Panc1 (cell line): Measurements from ENCODE around the gene TLCD3A. TPM values are rescaled to one million over a fixed set of nuclear protein-coding genes. Genes with fewer than 3 reads are reported as not detected.
"Not testable (repeated sequence)": the region's sequence is repeated elsewhere in the genome, so short reads cannot be mapped to it uniquely, and the experiment has no call there.

Experiments used
- ATAC-seq: fragments of 200-7000 bp; cut with Tn5 transposase; 2 replicates; pipeline ENCODE4 v1.9.1; 2020; ENCODE audit warnings: mild to moderate bottlenecking, moderate library complexity
- BruUV-seq: library from RNA; stranded (reverse); fragments of 400-500 nt; replicated peaks from 2 replicates; lab custom pipeline; 2021; lab: Mats Ljungman, UMichigan
- CTCF ChIA-PET: fragments of 300-600 bp; sonication (Branson Sonifier 250); formaldehyde crosslinking; loops from one replicate; lab custom pipeline; 2022; ENCODE audit warnings: antibody characterized with exemption; lab: Charles Lee
- POLR2A ChIA-PET: fragments of 300-600 bp; sonication (Branson Sonifier 250); formaldehyde crosslinking; loops from one replicate; lab custom pipeline; 2022; ENCODE audit warnings: antibody characterized with exemption; lab: Charles Lee
- DNase-seq: peaks from one replicate; pipeline ENCODE4 v3.0.0-alpha.2; 2010; ENCODE audit warnings: low read depth, low spot score
- H3K27ac ChIP-seq: 2 replicates; pipeline ENCODE4 v1.5.1; 2011; ENCODE audit warnings: mild to moderate bottlenecking, low read length, inconsistent platforms
- H3K27me3 ChIP-seq: fragments of 200-500 bp; sonication (Bioruptor generic); 2 replicates; pipeline ENCODE4 v1.6.0; 2014; ENCODE audit warnings: low read length, inconsistent platforms; ENCODE audit not compliant: control insufficient read depth, insufficient read depth
- H3K36me3 ChIP-seq: fragments of 200-500 bp; sonication (Bioruptor generic); 2 replicates; pipeline ENCODE4 v1.5.1; 2014; ENCODE audit warnings: inconsistent platforms, mild to moderate bottlenecking, low read length, moderate library complexity; ENCODE audit not compliant: control insufficient read depth, insufficient read depth
- H3K4me1 ChIP-seq: 2 replicates; pipeline ENCODE4 v1.5.1; 2011; ENCODE audit warnings: inconsistent platforms, mild to moderate bottlenecking, low read length, moderate library complexity; ENCODE audit not compliant: control insufficient read depth, insufficient read depth
- H3K4me3 ChIP-seq, 2 experiments: 2 replicates each; pipeline ENCODE4 v1.5.1; 2011 to 2012; ENCODE audit warnings: low read depth in 2 of 2, low read length in 2 of 2, mild to moderate bottlenecking in 2 of 2, inconsistent platforms in 1 of 2, moderate library complexity in 1 of 2
- H3K9me3 ChIP-seq: fragments of 200-500 bp; sonication (Bioruptor generic); 2 replicates; pipeline ENCODE4 v1.5.1; 2014; ENCODE audit warnings: low read depth, mild to moderate bottlenecking, inconsistent platforms, low read length, moderate library complexity; ENCODE audit not compliant: control insufficient read depth, insufficient read depth
- POLR2AphosphoS5 ChIP-seq: IDR thresholded peaks from 2 replicates; pipeline ENCODE4 v1.6.1; 2012; ENCODE audit warnings: mild to moderate bottlenecking, low read depth, low read length, moderate library complexity
- SIN3A ChIP-seq: IDR thresholded peaks from 2 replicates; pipeline ENCODE4 v1.6.1; 2012; ENCODE audit warnings: low read depth, mild to moderate bottlenecking, low read length, moderate library complexity, borderline replicate concordance; ENCODE audit not compliant: insufficient read depth
- TCF7L2 ChIP-seq: IDR thresholded peaks from 2 replicates; pipeline ENCODE4 v1.6.1; 2011; ENCODE audit warnings: mild to moderate bottlenecking, low read depth, low read length, inconsistent platforms
- in situ Hi-C: cut with HindIII; loops from 2 replicates; pipeline ENCODE4 v1.10.0; 2016; ENCODE audit warnings: low sequenced_read_pairs, low pct_unique_long_range_greater_than_20kb
- intact Hi-C: fragments of 100-400 bp; cut with micrococcal nuclease; formaldehyde crosslinking; loops from one replicate; pipeline ENCODE4 v1.10.0; 2022; ENCODE audit not compliant: unreplicated experiment
- total RNA-seq: library from RNA; stranded (reverse); gene quantifications from one replicate; pipeline ENCODE4 v1.2.1, GENCODE V29; 2021; ENCODE audit not compliant: unreplicated experiment
- TF ChIP-seq, protein P1 (sequence below), 2 experiments: IDR thresholded peaks; 2 replicates each; pipeline ENCODE4 v1.6.1; 2011 to 2012; ENCODE audit warnings: low read depth in 2 of 2, control low read depth in 1 of 2, low read length in 1 of 2, mild to moderate bottlenecking in 1 of 2, moderate library complexity in 1 of 2; ENCODE audit not compliant: insufficient read depth in 1 of 2
- TF ChIP-seq, protein P2 (sequence below): fragments of 450-650 bp; IDR thresholded peaks from 2 replicates; pipeline ENCODE4 v1.5.1; 2017; ENCODE audit warnings: mild to moderate bottlenecking

Gene TLCD3A
- total RNA-seq, 1 experiment from 2014 or later = 30.4 TPM

DNA sequence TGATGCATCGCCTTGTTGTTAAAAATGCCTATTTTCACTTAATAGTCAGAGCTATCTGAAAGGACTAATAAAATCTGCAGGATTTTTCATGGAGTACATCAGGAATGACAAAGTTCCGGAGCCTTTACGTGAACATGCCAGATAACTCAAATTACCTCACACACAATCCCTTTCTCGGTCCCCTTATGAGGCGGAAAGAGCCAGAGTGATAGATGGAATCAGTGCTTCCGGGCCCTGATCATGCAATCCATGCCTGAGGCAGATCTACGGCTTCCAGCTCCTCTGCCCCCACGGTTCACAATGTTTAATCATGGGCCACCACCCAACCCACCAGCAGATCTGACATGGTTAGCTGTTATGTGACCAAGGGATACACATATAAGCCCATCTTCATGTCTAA lies 34.7 kb upstream of the TLCD3A start:
- Histone ChIP-seq H3K9me3 (no peaks in the 10 kb centered on the region), H3K36me3 (peaks cover 5% of the 10 kb centered on the region; the same call in 1 of the 2 replicates), H3K4me3 (no peak overlapping the region), H3K4me1 (peaks cover 12% of the 10 kb centered on the region; the same call in 1 of the 2 replicates), H3K27me3 (no peaks in the 10 kb centered on the region), H3K27ac (no peak overlapping the region)
- DNase-seq (no peak), ATAC-seq (no peak)
- in situ Hi-C loops (loop anchor here (10.0 kb wide), 1 partner anchor 133 kb away; no protein-coding TSS in a partner anchor), intact Hi-C loops (no loop called here)
- TF ChIP-seq SIN3A = no peak
- TF ChIP-seq, protein P1, sequence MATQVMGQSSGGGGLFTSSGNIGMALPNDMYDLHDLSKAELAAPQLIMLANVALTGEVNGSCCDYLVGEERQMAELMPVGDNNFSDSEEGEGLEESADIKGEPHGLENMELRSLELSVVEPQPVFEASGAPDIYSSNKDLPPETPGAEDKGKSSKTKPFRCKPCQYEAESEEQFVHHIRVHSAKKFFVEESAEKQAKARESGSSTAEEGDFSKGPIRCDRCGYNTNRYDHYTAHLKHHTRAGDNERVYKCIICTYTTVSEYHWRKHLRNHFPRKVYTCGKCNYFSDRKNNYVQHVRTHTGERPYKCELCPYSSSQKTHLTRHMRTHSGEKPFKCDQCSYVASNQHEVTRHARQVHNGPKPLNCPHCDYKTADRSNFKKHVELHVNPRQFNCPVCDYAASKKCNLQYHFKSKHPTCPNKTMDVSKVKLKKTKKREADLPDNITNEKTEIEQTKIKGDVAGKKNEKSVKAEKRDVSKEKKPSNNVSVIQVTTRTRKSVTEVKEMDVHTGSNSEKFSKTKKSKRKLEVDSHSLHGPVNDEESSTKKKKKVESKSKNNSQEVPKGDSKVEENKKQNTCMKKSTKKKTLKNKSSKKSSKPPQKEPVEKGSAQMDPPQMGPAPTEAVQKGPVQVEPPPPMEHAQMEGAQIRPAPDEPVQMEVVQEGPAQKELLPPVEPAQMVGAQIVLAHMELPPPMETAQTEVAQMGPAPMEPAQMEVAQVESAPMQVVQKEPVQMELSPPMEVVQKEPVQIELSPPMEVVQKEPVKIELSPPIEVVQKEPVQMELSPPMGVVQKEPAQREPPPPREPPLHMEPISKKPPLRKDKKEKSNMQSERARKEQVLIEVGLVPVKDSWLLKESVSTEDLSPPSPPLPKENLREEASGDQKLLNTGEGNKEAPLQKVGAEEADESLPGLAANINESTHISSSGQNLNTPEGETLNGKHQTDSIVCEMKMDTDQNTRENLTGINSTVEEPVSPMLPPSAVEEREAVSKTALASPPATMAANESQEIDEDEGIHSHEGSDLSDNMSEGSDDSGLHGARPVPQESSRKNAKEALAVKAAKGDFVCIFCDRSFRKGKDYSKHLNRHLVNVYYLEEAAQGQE (IDR thresholded peaks at IDR 0.05; ENCODE audit: insufficient read depth in 1 of 2, low read depth in 2 of 2, low read length in 1 of 2) = no peak
- TF ChIP-seq POLR2AphosphoS5 = no peak
- TF ChIP-seq TCF7L2 = no peak
- TF ChIP-seq, protein P2, sequence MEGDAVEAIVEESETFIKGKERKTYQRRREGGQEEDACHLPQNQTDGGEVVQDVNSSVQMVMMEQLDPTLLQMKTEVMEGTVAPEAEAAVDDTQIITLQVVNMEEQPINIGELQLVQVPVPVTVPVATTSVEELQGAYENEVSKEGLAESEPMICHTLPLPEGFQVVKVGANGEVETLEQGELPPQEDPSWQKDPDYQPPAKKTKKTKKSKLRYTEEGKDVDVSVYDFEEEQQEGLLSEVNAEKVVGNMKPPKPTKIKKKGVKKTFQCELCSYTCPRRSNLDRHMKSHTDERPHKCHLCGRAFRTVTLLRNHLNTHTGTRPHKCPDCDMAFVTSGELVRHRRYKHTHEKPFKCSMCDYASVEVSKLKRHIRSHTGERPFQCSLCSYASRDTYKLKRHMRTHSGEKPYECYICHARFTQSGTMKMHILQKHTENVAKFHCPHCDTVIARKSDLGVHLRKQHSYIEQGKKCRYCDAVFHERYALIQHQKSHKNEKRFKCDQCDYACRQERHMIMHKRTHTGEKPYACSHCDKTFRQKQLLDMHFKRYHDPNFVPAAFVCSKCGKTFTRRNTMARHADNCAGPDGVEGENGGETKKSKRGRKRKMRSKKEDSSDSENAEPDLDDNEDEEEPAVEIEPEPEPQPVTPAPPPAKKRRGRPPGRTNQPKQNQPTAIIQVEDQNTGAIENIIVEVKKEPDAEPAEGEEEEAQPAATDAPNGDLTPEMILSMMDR = no peak
- no TSS peak for BruUV-seq
- ChIA-PET CTCF (no interaction called here), POLR2A (no interaction called here)

DNA sequence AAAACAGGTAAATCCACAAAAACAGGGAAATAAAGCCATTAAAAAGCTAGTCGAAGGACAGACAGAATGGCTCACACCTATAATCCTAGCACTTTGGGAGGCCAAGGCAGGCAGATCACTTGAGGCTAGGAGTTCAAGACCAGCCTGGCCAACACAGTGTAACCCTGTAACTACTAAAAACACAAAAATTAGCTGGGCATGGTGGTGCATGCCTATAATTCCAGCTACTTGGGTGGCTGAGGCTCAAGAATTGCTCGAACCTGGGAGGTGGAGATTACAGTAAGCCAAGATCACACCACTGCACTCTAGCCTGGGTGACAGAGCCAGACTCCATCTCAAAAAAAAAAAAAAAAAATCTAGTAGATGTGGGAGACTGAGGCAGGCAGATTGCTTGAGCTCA lies 34.3 kb upstream of the TLCD3A start:
- DNase-seq, intact Hi-C loops, H3K36me3 ChIP-seq, BruUV-seq, H3K4me3 ChIP-seq, H3K27me3 ChIP-seq, H3K9me3 ChIP-seq, CTCF ChIA-PET, POLR2A ChIA-PET, ATAC-seq, H3K27ac ChIP-seq: not testable (repeated sequence)
- peaks cover 12% of the 10 kb centered on the region; the same call in 1 of the 2 replicates for H3K4me1 ChIP-seq
- in situ Hi-C loops = loop anchor here (10.0 kb wide), 1 partner anchor 133 kb away; no protein-coding TSS in a partner anchor

DNA sequence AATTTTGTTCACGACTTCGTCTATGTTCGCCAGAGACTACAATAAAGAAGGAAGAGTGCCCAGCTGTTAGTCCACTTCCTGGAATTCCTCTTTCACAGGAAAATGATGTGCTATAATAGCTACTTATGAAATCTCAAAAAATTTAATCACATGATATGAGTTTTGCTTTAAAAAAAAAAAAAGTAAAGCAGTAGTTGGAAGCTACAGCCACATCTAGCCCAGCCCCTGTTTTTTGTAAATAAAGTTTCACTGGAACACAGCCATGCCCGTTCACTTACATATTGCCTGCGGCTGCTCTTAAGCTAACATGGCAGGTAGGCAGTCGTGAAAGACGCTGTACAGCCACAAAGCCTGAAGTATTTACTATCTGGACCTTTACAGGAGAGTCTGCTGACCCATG lies 33.1 kb upstream of the TLCD3A start:
- H3K27ac ChIP-seq = no peak overlapping the region
- no peaks in the 10 kb centered on the region for H3K9me3 ChIP-seq
- BruUV-seq = no TSS peak
- intact Hi-C loops = no loop called here
- TF ChIP-seq SIN3A (no peak), POLR2AphosphoS5 (no peak), TCF7L2 (no peak)
- TF ChIP-seq, protein P1 (IDR thresholded peaks at IDR 0.05; ENCODE audit: insufficient read depth in 1 of 2, low read depth in 2 of 2, low read length in 1 of 2) = no peak
- TF ChIP-seq, protein P2 = no peak
- H3K4me1 ChIP-seq = peaks cover 7% of the 10 kb centered on the region; the same call in 1 of the 2 replicates
- ATAC-seq (no peak), DNase-seq (no peak)
- no peak overlapping the region for H3K4me3 ChIP-seq
- H3K27me3 ChIP-seq = no peaks in the 10 kb centered on the region
- ChIA-PET CTCF (interaction anchor here (1.0 kb wide), 1 partner anchor 239 kb away, joined by 5 read pairs; no protein-coding TSS in a partner anchor), POLR2A (no interaction called here)
- peaks cover 5% of the 10 kb centered on the region; the same call in 1 of the 2 replicates for H3K36me3 ChIP-seq
- in situ Hi-C loops = loop anchor here (10.0 kb wide), 1 partner anchor 135 kb away; no protein-coding TSS in a partner anchor
